ENCODE results near the gene ERCC4. TPM values are rescaled to one million over a fixed set of nuclear protein-coding genes. Genes with fewer than 3 reads are reported as not detected.

The ERCC4 gene
- polyA plus RNA-seq, 3 donors, result 1.8 to 11.8 (median 5.9) TPM

GRCh38 chr16:13909872-13910303, 10.1 kb upstream of the ERCC4 start:
- Histone ChIP-seq H3K79me2 (ENCODE audit: insufficient read depth, low read length) (no peaks in the 10 kb centered on the region), H4K20me1 (ENCODE audit: insufficient read depth, low read length) (no peaks in the 10 kb centered on the region), H3K27ac (ENCODE audit: low read depth in 1 of 2, low read length in 2 of 2) (no peak overlapping the region), H3K9ac (ENCODE audit: insufficient read depth, low read length, poor library complexity, severe bottlenecking) (no peak overlapping the region), H3K4me1 (ENCODE audit: control insufficient read depth in 1 of 2, insufficient read depth in 2 of 2, low read length in 2 of 2) (peaks cover 0 to 4% of the 10 kb centered on the region in 2 donors), H3K4me3 (replicated peaks in 1 of 3; ENCODE audit: low read depth in 2 of 3, low read length in 3 of 3) (no peak overlapping the region), H3K4me2 (replicated peaks; ENCODE audit: extremely low read depth, low read length, poor library complexity, severe bottlenecking) (no peak overlapping the region), H3K9me3 (replicated peaks in 1 of 2; ENCODE audit: control insufficient read depth in 1 of 2, insufficient read depth in 1 of 2, low read length in 2 of 2) (no peaks in the 10 kb centered on the region), H2AFZ (ENCODE audit: insufficient read depth, low read depth, low read length, poor library complexity, severe bottlenecking) (no peak overlapping the region), H3K27me3 (ENCODE audit: control insufficient read depth in 2 of 2, insufficient read depth in 2 of 2, low read length in 2 of 2) (peaks cover 0 to 2% of the 10 kb centered on the region in 2 donors), H3K36me3 (replicated peaks in 1 of 2; ENCODE audit: control insufficient read depth in 1 of 2, insufficient read depth in 2 of 2, low read length in 2 of 2) (no peaks in the 10 kb centered on the region)
- Mint-ChIP-seq H3K36me3 (no peaks in the 10 kb centered on the region), H3K27me3 (ENCODE audit: low read depth in 3 of 3) (peaks cover 15 to 21% (median 15%) of the 10 kb centered on the region in 3 donors), H3K4me3 (no peak overlapping the region), H3K9me3 (peaks cover 3 to 13% (median 4%) of the 10 kb centered on the region in 7 donors), H3K4me1 (peaks cover 6% of the 10 kb centered on the region), H3K27ac (no peak overlapping the region)
- TF ChIP-seq CTCF (IDR thresholded peaks at IDR 0.05), result no peak
- no peak for DNase-seq
- WGBS (ENCODE audit: insufficient coverage), result 40% methylated on average over 1 of the region's 3 CpGs
- intact Hi-C loops (cut with micrococcal nuclease), result no loop called here

- H3K27me3 Mint-ChIP-seq (ENCODE audit: low read depth in 3 of 3), result peaks cover 14 to 21% (median 15%) of the 10 kb centered on the region in 3 donors
- Histone ChIP-seq H3K27me3 (ENCODE audit: control insufficient read depth in 2 of 2, insufficient read depth in 2 of 2, low read length in 2 of 2) (peaks cover 0 to 2% of the 10 kb centered on the region in 2 donors), H3K36me3 (replicated peaks in 1 of 2; ENCODE audit: control insufficient read depth in 1 of 2, insufficient read depth in 2 of 2, low read length in 2 of 2) (no peaks in the 10 kb centered on the region), H3K9ac (ENCODE audit: insufficient read depth, low read length, poor library complexity, severe bottlenecking) (no peak overlapping the region), H3K79me2 (ENCODE audit: insufficient read depth, low read length) (no peaks in the 10 kb centered on the region), H3K4me2 (replicated peaks; ENCODE audit: extremely low read depth, low read length, poor library complexity, severe bottlenecking) (no peak overlapping the region), H3K4me3 (replicated peaks in 1 of 3; ENCODE audit: low read depth in 2 of 3, low read length in 3 of 3) (no peak overlapping the region), H2AFZ (ENCODE audit: insufficient read depth, low read depth, low read length, poor library complexity, severe bottlenecking) (no peak overlapping the region), H3K27ac (ENCODE audit: low read depth in 1 of 2, low read length in 2 of 2) (no peak overlapping the region), H3K4me1 (ENCODE audit: control insufficient read depth in 1 of 2, insufficient read depth in 2 of 2, low read length in 2 of 2) (peaks cover 0 to 4% of the 10 kb centered on the region in 2 donors), H4K20me1 (ENCODE audit: insufficient read depth, low read length) (no peaks in the 10 kb centered on the region), H3K9me3 (replicated peaks in 1 of 2; ENCODE audit: control insufficient read depth in 1 of 2, insufficient read depth in 1 of 2, low read length in 2 of 2) (no peaks in the 10 kb centered on the region)
- peaks cover 6% of the 10 kb centered on the region for H3K4me1 Mint-ChIP-seq
- no peak overlapping the region for H3K27ac Mint-ChIP-seq
- DNase-seq, result no peak
- intact Hi-C loops (cut with micrococcal nuclease), result no loop called here
- no peaks in the 10 kb centered on the region for H3K36me3 Mint-ChIP-seq
- no CpG with 5 or more reads among the region's 1 CpG for WGBS (ENCODE audit: insufficient coverage)
- H3K4me3 Mint-ChIP-seq, result no peak overlapping the region
- peaks cover 2 to 7% (median 4%) of the 10 kb centered on the region in 7 donors for H3K9me3 Mint-ChIP-seq
- no peak for TF ChIP-seq CTCF (IDR thresholded peaks at IDR 0.05)
Measured at GRCh38 chr16:13911306-13911705, 8.6 kb upstream of the ERCC4 start.
